ENCODE data around the gene MYO3B. TPM values are rescaled to one million over a fixed set of nuclear protein-coding genes. Genes with fewer than 3 reads are reported as not detected.

Gene MYO3B
- total RNA-seq, 1 experiment from 2014 or later = 0.09 TPM

DNA sequence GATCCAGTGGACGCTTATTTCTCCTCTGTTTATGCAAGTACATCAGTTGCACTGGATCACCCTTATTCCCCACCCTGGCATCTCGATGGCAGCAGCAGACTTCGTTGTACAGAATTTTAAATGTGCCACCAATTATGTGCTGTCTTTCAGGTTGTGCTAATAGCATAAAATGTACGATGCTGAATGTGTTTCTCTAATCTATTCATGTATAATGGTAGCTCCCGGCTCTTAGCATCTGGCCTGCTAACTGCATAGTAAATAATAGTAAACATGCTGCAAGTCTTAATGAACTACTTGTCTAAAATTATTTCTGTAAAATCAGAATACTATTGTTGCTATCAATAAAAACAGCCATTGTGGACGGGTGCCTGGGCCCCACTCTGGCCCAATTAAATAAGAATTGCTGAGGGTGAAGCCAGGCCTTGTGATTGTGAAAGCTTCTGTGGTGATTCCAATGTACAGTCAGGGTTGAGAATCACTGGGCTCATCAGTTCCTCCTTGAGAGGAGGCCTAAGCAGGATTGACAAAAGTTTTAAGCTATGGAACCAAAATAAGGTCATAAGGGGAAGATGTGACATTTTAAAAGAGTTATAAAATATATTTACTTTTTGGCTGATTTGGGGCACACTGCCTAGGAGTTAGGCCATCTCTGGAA lies 14.4 kb upstream of the MYO3B start:
- intact Hi-C loops (cut with micrococcal nuclease; ENCODE audit: unreplicated experiment) = no loop called here
- Histone ChIP-seq H3K36me3 (ENCODE audit: control insufficient read depth, insufficient read depth, low read length) (no peaks in the 10 kb centered on the region), H3K27me3 (replicated peaks; ENCODE audit: control insufficient read depth, insufficient read depth, low read length) (no peaks in the 10 kb centered on the region), H3K9me3 (no peaks in the 10 kb centered on the region), H3K4me1 (no peaks in the 10 kb centered on the region), H3K4me3 (ENCODE audit: low read depth, low read length) (no peak overlapping the region)
- no peak for DNase-seq
- no TSS peak for BruUV-seq (replicated peaks)
- H3K9me3 Mint-ChIP-seq (ENCODE audit: unreplicated experiment) = peaks cover 8% of the 10 kb centered on the region
- H3K27ac Mint-ChIP-seq (ENCODE audit: unreplicated experiment) = no peak overlapping the region
- TF ChIP-seq CTCF (IDR thresholded peaks at IDR 0.05; ENCODE audit: insufficient read depth in 1 of 2, low read depth in 1 of 2, low read length in 1 of 2, severe bottlenecking in 1 of 2, unreplicated experiment in 1 of 2) = no peak
- no peaks in the 10 kb centered on the region for H3K27me3 Mint-ChIP-seq (ENCODE audit: insufficient read depth, unreplicated experiment)
- no peaks in the 10 kb centered on the region for H3K36me3 Mint-ChIP-seq (ENCODE audit: insufficient read depth, unreplicated experiment)
- ChIA-PET POLR2A (no interaction called here), CTCF (no interaction called here)
- no peak overlapping the region for H3K4me3 Mint-ChIP-seq (ENCODE audit: unreplicated experiment)
- no peaks in the 10 kb centered on the region for H3K4me1 Mint-ChIP-seq (ENCODE audit: low read depth, unreplicated experiment)

DNA sequence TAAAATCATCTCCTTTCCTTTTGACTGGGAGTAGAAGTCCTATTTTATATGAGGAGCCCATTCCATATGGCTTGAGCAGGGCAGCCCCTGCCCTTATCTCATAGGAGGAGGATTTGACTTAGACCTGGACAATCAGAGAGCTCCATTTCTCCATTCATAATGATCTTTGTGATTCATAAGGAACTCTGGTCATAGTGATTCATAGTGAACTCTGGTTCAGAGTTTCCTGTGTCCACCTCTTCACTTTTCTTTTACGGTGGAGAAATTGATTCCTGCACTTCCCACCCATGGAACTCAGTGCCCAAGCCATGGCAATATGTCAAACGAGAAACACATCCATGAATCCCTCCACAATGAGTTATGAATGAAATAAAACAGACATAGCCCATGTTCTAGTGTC lies 12.8 kb upstream of the MYO3B start:
- Mint-ChIP-seq H3K4me3 (ENCODE audit: unreplicated experiment) (no peak overlapping the region), H3K27ac (ENCODE audit: unreplicated experiment) (no peak overlapping the region), H3K4me1 (ENCODE audit: low read depth, unreplicated experiment) (no peaks in the 10 kb centered on the region), H3K27me3 (ENCODE audit: insufficient read depth, unreplicated experiment) (no peaks in the 10 kb centered on the region), H3K9me3 (ENCODE audit: unreplicated experiment) (peaks cover 8% of the 10 kb centered on the region), H3K36me3 (ENCODE audit: insufficient read depth, unreplicated experiment) (no peaks in the 10 kb centered on the region)
- intact Hi-C loops (cut with micrococcal nuclease; ENCODE audit: unreplicated experiment) = no loop called here
- no peak for DNase-seq
- Histone ChIP-seq H3K4me3 (ENCODE audit: low read depth, low read length) (no peak overlapping the region), H3K9me3 (no peaks in the 10 kb centered on the region), H3K36me3 (ENCODE audit: control insufficient read depth, insufficient read depth, low read length) (no peaks in the 10 kb centered on the region), H3K4me1 (no peaks in the 10 kb centered on the region), H3K27me3 (replicated peaks; ENCODE audit: control insufficient read depth, insufficient read depth, low read length) (no peaks in the 10 kb centered on the region)
- CTCF ChIA-PET = no interaction called here
- BruUV-seq (replicated peaks) = no TSS peak
- POLR2A ChIA-PET = no interaction called here
- no peak for TF ChIP-seq CTCF (IDR thresholded peaks at IDR 0.05; ENCODE audit: insufficient read depth in 1 of 2, low read depth in 1 of 2, low read length in 1 of 2, severe bottlenecking in 1 of 2, unreplicated experiment in 1 of 2)

GRCh38 chr2:170166735-170167134 lies 11.2 kb upstream of the MYO3B start:
- H3K27me3 ChIP-seq (replicated peaks; ENCODE audit: control insufficient read depth, insufficient read depth, low read length) = no peaks in the 10 kb centered on the region
- Mint-ChIP-seq H3K36me3 (ENCODE audit: insufficient read depth, unreplicated experiment) (no peaks in the 10 kb centered on the region), H3K4me3 (ENCODE audit: unreplicated experiment) (no peak overlapping the region), H3K9me3 (ENCODE audit: unreplicated experiment) (peaks cover 7% of the 10 kb centered on the region), H3K27ac (ENCODE audit: unreplicated experiment) (no peak overlapping the region), H3K4me1 (ENCODE audit: low read depth, unreplicated experiment) (no peaks in the 10 kb centered on the region), H3K27me3 (ENCODE audit: insufficient read depth, unreplicated experiment) (no peaks in the 10 kb centered on the region)
- intact Hi-C loops (cut with micrococcal nuclease; ENCODE audit: unreplicated experiment) = no loop called here
- no peak overlapping the region for H3K4me3 ChIP-seq (ENCODE audit: low read depth, low read length)
- BruUV-seq (replicated peaks) = no TSS peak
- no peak for DNase-seq
- no peaks in the 10 kb centered on the region for H3K36me3 ChIP-seq (ENCODE audit: control insufficient read depth, insufficient read depth, low read length)
- no peaks in the 10 kb centered on the region for H3K9me3 ChIP-seq
- H3K4me1 ChIP-seq = no peaks in the 10 kb centered on the region
- ChIA-PET CTCF (no interaction called here), POLR2A (no interaction called here)
- TF ChIP-seq CTCF (IDR thresholded peaks at IDR 0.05; ENCODE audit: insufficient read depth in 1 of 2, low read depth in 1 of 2, low read length in 1 of 2, severe bottlenecking in 1 of 2, unreplicated experiment in 1 of 2) = no peak

Data from Caco-2 (cell line).